CD4-positive, alpha-beta T cell treated with Interleukin-10 for 1 hour (primary cell): ENCODE data around the gene SCFD2.
"Not testable (repeated sequence)": the region's sequence is repeated elsewhere in the genome, so short reads cannot be mapped to it uniquely, and the experiment has no call there.

Experiments used
- DNase-seq: peaks from one replicate; pipeline ENCODE4 v3.0.0-alpha.2; 2020

The SCFD2 gene

DNA sequence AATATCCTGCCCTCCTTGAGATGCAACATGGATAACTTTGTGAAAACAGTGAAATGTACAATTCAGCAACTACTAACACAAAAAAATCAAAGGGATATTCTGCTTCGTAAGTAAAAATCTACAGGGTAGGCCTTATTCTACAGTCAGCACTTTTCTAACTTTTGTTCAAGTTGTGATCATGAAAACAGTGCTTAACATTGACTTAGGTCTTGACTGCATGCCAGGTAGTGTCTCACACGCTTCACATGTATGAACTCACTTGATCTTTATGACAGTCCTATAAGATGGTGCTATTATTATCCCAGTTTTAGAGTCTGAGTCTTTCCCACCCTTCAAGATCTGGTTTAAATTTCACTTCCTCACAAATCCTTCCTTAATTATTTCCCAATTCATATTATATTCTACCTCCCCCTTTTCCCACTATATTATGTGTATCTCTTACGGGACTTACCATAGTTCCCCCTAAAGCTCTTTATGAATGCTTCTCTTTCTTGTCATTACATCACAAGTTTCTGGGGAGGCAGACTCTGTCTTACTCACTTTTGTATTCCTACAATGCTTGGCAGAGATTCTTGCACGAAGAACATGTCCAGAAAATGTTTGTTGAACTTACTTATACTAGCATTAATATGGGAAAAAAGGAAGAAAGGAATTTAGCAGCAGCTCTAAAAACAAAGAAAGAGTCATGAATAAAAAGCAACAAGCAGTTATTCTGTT is 179.8 kb downstream of the SCFD2 start:
- no peak for DNase-seq

DNA sequence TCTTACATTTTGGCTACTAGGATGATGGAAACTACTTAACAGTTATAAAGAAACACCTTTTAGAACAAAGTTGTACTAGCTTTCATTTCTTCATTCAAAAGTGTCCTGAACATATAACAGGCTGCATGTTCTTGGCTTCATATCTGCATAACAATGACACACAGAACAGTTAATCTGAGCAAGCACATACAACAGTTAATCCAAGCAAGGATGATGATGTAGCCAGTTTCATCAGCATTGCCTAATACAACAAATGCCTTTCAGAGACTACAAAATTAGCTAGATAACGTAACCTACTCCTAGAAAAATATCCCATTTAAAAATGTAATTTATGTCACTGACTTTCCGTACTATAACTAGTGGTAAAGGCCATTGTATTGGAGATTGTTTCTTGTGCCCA is 182.1 kb downstream of the SCFD2 start:
- DNase-seq, result no peak

DNA sequence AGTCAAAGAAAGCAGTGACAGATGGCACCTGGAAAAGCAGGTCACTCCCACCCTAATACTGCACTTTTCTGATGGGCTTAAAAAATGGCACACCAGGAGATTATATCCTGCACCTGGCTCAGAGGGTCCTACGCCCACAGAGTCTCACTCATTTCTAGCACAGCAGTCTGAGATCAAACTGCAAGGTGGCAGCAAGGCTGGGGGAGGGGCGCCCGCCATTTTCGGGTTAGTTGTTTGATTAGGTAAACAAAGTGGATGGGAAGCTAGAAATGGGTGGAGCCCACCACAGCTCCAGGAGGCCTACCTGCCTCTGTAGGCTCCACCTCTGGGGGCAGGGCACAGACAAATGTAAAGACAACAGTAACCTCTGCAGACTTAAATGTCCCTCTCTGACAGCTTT is 188.1 kb downstream of the SCFD2 start:
- not testable (repeated sequence) for DNase-seq

DNA sequence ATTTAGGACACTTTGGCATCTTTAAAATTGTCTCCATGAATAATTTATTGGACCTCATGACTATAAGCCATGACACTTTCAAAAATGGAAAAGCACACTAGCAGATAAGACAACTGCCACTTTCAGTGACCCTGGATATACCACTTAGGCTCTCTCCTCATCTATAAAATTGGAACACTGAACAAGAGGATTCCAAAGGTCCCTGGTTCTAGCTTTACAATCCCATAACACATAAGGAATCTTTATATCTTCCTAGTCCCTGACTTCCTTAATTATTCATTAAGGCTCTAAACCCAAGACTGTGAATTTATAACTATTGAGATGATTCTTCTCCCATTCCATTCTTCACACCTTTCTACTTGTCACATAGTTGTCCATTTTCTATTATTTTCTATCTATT is 190.2 kb downstream of the SCFD2 start:
- no peak for DNase-seq

DNA sequence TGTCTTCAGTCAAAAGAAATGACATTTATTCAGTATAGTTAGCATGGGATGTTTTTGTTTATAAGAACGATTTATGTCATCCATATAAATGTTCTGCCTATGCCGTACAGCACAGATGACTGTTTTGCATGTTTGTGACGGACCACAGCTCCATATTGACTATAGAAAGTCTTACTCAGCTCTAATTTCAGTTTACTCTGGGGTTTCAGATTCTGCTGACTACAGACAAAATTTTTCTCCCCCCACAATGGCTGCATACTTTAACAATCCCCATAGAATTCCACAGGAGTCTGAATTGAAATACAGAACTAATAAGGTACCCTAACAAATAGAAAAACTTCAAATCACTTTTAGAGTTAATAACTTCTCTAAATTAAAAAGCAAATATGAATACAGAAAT is 191.0 kb downstream of the SCFD2 start:
- DNase-seq, result no peak

DNA sequence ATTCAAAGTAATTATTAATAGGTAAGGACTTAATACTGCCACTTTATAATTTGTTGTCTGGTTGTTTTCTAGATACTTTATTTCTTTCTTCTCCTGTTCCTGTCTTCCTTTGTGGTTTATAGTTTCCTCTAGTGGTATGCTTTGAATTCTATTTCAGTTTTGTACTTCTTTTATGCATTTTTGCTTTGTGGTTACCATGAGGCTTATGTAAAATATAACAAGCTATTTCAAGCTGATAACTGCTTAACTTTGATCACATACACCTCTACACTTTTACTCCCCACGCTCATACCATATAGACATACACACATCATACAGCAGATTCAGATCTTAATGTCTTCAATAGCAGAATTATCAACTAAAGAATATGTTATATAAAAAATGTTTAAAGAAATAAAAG is 192.3 kb downstream of the SCFD2 start:
- DNase-seq, result no peak

DNA sequence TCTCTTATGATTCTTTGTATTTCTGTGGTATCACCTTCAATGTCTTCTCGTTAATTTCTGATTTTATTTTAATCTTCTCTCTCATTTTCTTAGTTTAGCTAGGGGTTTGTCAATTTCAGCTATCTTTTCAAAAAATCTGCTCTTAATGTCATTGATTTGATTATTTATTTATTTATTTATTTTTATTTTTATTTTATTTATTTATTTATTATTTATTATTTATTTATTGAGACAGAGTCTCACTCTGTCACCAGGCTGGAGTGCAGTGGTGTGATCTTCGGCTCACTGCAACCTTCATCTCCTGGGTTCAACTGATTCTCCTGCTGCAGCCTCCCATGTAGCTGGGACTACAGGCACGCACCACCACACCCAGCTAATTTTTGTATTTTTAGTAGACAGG is 194.1 kb downstream of the SCFD2 start:
- no peak for DNase-seq

DNA sequence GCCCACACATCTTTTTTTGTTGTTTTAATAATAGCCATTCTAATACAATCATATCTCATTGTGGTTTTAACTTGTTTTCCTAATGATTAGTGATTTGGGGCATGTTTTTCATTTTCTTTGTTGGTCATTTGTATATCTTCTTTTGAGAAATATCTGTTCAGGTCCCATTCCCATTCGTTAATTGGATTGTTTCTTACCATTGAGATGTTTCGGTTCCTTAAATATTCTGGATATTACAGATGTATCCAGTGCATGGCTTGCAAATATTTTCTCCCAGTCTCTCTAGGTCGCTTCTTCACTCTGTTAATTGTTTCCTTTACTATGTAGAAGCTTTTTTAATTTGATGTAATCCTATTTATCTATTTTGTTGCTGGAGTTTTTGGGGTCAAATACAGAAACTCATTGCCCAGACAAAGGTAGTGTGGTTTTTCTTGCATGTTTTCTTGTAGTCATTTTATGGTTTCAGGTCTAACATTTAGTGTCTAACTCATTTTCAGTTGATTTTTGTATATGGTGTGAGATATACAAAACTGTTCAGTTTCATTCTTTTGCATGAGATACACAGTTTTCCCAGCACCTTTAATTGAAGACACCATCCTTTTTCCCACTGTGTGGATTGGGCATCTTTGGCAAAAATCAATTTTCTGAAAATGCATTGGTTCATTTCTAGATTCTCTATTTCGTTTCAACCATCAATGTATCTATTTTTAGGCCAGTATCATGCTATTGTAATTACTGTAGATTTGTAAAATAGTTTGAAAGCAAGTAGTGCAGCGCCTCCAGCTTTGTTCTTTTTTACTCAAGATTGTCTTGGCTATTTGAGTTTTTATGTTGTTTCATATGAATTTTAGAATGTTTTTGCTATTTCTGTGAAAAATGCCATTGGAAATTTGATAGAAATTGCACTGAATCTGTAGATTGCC is 195.9 kb downstream of the SCFD2 start:
- no peak for DNase-seq

DNA sequence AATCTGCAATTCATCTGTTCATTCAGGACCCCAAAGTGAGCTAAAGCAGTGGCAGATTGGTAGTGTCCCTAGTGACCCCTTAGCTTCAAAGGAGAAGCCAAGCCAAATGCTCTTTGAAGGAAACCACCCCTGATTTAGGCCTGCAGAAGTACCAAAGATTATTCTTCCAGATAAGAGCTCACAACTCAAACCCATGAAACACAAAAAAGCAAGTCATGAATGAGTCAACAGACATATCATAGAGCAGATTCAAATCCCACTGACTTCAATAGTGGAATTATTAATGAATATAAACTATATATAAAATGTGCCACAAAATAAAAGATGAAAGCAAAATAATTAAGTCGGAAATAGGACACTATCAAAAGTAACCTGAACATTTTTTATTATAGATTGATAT is 197.6 kb downstream of the SCFD2 start:
- DNase-seq, result no peak

DNA sequence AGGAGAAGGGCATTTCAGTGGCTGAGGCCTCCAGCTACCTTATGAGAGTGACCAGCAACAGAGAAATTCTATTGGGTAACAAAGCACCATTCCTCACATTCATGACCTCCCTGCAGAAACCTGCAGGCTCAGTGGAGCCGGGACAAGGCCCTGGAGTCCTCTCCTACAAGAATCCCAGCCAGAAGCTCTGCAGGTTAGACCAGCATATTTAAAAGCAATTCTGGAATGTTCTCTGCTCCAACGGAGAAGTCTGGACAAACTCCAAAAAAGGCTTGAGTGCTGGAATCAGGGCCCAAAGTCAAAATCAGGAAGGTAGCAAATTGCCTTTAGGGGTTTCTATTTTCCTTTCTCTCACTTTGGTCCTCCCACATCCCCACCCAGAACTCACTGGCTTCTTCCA is 202.9 kb downstream of the SCFD2 start:
- DNase-seq, result no peak

DNA sequence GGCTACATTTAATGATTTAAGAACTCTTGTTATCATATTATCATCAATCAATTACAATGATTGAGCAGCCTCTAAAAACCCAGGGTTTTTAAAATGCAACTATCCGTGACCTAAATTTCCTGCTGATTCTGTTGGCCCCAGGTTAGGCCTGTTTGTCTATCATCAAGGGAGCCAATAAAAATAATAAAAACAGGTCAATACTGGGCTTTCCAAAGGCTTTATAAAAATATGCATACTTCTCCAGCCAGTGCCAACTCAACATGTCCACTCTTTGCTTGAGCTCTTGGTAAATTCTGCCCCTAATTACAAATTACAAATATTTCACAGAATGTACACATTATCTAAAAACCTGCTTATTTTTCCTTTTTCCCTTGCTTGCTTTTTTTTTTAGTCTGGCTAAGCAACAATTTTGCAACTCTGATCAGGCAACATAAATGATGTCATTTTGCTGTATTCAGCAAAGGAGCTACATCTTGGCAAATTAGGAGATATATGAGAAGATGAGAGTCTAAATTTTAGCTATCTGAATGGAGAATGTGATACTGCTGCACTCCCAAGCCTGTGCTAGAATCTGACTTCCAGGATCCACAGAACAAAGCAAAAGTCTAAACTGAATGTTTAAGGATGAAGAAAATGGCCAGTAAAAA is 204.0 kb downstream of the SCFD2 start:
- no peak for DNase-seq

DNA sequence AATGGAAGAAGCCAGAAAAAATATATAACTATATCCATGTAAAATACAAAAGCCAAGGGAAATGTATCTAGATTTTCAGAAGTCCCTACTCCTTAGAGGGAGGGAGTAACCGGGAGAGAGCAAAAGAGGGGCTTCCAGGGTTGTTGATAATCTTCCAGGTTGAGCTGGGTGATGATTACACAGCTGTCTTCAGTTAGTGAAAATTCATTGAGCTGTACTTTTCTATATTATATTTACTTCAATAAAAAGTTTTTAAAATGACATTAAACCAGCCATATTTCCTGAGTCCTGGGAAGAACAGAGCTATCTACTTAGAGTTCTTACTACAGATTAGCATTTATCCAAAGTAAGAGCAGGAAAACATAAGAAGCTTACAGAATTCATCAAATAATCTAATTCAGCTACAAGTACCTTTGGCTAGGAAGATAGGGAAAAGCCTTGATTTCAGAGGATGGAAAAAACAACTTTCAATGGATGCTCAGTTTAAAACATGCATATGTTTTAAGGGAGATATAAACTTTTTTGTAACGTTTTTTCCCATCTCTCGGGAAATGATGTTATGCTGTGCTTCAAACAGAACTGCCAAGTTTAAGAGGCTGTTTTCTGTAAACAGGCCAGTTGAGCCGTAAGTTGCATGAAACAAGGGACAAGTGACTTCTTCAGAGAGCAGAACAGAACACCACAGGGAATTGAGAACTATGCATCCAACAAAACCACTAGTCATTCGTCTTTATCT is 204.6 kb downstream of the SCFD2 start:
- no peak for DNase-seq

DNA sequence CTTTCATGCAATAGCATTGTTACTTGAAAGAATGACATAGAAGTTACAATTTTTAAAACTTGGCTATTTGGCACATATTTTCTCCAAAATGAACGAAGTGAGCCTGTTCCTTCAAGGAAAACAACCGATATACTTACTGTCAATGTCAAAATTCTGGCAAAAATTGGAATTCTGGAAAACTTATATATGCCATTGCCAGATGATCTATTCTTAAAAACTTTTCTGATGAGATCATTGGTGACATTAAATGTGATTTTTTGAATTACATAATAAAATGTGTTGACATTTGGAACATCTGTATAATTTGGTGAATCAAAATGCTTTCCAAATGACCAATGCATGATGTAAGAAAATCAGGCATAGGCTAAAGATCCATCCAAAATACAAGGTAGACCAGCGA is 209.0 kb downstream of the SCFD2 start:
- no peak for DNase-seq

DNA sequence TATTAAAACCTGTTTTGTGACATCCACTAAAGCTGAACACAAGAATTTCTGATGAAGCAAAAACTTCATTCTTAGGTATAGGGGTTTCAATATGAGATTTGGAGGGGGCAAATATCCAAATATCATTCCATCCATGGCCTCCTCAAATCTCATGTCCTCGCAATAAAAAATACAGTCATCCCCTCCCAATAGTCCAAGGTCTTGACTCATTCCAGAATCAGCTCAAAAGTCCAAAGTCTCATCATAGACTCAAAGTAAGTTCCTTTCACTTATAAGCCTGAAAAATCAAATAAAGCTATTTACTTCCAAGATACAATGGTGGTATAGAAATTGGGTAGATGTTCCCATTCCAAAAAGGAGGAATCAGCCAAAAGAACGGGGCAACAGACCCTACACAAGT is 213.4 kb downstream of the SCFD2 start:
- no peak for DNase-seq

DNA sequence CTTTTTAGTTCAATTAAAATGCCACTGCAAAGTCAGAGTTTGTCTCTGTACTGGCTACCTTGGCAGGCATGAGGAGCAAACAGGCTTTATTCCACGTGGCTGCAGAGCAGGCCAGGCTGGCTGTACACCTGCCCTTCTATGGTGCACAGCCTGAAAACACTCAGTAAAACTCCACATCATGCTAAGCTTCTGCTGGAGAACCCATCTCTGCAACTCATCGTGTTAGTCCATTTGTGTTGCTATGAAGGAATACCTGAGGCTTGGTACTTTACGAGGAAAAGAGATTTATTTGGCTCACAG is 214.4 kb downstream of the SCFD2 start:
- DNase-seq, result no peak

DNA sequence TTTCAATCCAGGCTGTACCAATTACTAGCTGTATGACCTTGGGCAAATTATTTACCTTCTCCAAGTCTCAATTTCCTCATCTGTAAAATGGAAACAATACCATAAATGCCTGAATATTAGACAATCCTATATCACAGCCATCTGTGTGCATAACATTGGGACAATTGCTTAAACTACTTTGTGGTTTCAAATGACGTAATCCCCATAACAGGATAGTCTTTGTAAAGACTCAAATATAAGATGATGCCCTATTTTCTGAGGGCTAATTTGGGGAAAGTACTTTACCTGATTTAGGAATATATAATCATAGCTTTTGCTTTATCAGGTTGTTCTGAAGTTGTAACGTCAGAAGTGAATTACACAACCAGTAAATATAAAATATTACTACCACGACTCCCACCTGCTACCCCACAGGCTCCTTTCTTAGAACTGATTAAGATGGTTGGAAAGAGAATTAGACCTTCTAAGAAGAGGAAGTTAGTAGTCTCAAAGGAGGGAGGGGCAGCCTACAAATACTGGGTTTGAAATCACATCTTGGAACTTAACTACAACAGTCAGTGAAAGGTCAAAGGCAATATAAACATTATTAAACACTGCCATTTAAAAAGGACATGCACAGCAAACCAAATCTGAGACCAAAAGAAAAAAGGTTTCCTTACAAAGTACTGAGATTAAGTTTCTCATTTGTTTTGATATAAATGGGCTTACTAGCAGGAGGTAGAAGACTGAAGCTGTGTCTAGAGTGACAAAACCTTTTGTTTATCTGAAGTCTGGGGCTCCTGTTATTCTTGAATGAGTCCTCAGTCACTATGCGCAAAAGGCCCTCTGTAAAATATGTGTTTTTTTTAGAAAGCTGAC is 215.0 kb downstream of the SCFD2 start:
- no peak for DNase-seq

DNA sequence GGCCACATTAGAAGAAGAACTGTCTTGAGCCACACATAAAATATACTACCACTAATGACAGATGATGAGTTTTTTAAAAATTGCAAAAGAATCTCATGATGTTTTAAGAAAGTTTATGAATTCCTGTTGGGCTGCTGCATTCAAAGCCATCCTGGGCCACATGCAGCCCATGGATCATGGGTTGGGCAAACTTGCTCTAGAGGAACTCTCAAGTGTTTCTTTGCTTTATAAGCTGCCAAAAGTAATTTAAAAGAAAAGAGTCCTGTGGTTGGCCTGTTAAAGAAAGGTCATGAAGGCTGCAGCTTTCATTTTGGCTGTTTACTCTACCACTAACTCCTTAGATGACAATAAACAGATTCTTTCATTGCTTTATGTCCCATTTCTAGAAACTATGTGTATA is 218.2 kb downstream of the SCFD2 start:
- DNase-seq, result no peak

DNA sequence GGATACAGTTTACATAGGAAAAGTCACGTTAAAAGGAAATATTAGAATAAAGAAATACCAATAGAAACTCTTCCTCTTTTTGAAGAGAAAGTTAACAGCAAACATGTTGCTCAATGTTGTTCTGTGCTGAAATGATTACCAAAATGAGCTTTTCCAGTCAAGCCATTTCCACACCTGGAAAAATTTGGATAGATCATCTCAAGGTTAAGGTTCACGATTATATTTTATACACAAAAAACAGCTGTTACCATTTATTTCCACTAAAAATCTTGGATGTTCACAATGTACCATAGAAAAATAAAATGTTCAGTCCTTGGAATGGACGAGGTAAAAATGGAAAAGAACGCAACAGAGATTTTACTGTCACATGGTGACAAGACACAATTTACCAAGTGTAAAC is 218.7 kb downstream of the SCFD2 start:
- DNase-seq, result no peak

DNA sequence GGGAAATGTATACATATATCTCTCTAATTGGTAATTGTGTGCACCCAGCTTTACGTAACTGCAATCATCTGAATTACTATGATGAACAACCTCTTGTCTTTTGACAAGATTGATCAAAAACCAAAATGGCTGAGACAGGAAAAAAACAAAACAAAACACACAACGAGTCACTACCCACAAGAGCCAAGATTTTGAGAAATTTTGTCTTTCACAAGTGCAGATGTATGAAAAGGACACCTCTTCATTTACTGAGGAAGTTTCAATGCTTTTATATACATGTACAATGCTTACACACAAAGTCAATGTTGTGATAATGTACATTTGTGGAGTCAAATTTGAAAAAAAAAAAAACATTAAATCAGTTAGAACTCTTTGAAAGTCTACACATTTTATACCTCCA is 224.6 kb downstream of the SCFD2 start:
- DNase-seq, result no peak

DNA sequence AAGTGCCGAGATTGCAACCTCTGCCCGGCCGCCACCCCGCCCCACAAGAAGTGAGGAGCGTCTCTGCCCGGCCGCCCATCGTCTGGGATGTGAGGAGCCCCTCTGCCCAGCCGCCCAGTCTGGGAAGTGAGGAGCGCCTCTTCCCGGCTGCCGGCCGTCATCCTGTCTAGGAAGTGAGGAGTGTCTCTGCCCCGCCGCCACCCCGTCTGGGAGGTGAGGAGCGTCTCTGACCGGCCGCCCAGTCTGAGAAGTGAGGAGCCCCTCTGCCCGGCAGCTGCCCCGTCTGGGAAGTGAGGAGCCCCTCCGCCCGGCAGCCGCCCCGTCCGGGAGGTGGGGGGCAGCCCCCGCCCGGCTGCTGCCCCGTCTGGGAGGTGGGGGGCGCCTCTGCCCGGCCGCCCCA is 226.6 kb downstream of the SCFD2 start:
- DNase-seq, result not testable (repeated sequence)

DNA sequence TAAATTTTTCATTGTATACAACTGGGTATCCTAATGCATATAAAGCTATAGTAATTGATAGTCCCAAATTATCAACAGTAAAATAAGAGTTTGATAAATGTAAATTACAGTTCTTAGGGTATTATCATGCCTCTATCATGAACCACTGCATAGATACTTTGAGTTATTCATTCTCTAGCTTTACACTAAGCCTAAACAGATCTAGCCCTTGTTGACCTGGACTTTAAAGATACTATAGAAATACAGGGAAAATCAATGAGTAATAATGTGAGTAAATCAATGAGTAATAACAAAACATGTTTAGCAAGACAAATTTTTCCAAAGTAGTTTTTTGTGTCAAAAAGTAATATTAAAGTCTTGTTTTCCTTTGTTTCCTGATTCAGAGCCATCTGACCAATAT is 228.4 kb downstream of the SCFD2 start:
- no peak for DNase-seq

DNA sequence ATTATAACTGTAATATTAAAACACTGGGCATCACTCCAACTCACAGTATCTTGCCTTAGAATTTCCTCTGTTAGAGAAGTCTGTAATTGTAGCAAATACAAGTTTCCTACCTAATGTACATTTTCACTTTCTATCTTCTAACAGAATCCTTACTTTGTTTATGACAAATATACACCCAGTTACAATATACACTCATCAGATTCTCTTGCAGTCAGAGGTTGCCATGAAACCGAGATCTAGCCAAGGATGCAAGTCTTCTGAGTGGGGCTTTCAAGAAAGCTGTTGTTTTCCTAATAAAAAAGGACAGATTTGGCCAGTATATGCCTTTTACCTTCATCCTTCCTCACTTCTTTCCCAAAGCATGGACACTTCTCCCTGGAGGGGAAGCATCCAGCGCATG is 228.9 kb downstream of the SCFD2 start:
- DNase-seq, result no peak
